GM21423 (cell line): ENCODE data around the gene ZFP90.

Source experiments
- ATAC-seq: cut with Tn5 transposase; IDR thresholded peaks from one replicate; pipeline ENCODE4 v1.9.1; 2021; ENCODE audit warnings: mild to moderate bottlenecking, moderate library complexity; ENCODE audit not compliant: unreplicated experiment

Gene ZFP90

DNA sequence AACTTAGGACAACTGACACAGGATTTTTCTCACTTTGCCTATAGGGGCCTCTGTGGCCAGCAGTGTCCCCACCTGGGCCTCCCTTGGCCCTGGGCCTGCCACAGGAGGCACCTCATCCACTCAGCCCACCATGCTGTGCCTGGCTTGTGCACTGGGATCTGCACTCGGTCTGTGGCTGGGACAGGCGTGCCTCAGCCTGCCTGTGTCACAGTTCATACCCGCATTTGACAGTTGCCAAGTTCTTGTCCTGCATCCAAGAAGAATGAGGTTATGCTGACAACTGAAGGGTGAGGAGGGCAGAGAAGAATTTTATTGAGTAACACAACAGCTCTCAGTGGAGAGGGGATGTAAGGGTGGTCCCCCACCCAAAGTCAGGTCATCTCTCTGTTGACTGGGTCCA lies 36.0 kb downstream of the ZFP90 start:
- ATAC-seq: no peak

- no peak for ATAC-seq
These were observed 38.3 kb downstream of the ZFP90 start for GRCh38 chr16:68577352-68577853.

DNA sequence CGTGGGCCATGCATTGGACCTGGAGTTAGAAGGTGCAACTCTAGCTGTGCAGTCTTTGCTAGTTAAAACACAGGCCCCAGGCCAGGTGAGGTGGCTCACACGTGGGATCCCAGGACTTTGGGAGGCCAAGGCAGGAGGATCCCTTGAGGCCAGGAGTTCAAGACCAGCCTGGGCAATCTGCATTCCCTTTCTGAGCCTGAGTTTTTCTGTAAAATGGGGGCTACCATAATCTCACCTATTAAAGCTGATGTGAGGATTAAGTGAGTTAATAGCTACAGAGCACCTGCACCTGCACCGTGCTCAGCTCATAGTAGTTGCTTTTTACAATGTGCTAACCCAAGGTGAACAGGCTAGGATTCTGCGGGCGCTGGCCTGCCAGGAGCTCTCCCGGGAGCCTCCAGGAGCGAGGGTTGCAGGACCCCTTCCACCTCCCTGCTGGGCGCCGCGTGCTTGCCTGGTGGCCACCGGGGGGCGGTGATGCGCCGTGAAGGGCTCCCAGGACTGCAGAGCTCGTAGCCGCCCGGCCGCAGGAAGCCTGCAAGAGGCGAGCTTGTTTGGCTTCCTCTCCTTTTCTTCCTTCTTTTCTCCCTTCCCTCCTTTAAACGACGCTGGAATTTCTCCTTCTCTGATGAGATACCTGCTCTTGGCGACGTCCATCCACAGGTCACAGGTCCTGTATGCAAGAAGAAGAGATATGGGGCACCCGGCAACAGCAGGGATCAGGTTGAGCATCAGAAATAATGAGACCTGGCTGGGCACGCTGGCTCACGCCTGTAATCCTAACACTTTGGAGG lies 51.3 kb downstream of the ZFP90 start:
- ATAC-seq: no peak

- ATAC-seq: no peak
These were observed 53.6 kb downstream of the ZFP90 start for GRCh38 chr16:68592466-68593337.

GRCh38 chr16:68596266-68596665 lies 57.2 kb downstream of the ZFP90 start:
- ATAC-seq: no peak

DNA sequence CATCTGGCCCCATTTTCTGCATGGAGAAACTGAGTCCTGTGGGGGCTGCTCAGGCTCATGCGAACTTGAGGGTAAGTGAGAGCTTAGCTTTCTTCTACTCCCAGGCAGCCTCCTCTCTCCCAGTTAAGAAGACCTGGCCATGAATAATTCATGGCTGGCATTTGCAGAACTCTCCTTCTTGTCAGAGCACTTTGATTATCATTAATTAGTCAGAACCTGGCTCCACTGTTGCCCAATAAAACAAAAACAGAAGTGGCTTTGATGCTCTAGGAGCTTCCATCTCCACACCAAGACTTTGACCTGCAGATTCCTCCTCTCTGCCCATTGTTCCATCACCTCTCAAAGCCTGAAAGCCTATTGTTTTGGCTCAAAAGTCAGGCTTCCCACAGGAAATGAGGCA lies 60.5 kb downstream of the ZFP90 start:
- ATAC-seq: no peak

DNA sequence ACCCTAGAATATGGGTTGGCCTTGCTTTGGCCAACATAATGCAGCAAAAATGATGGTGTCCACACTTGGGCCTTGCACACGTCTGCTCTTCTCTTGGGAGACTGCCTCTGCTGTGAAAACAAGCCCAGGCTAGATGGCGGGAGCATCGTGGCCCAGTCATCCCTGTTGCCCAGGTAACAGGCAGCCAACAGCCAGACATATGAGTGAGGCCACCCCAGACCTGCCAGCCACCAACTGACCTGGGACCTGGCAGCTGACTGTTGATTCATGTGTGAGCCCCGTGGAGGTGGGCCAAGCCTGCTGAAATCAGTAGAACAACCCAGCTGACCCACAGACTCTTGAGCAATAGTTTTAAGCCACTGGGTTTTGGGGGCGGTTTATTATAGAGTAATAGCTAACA lies 66.7 kb downstream of the ZFP90 start:
- ATAC-seq: no peak

DNA sequence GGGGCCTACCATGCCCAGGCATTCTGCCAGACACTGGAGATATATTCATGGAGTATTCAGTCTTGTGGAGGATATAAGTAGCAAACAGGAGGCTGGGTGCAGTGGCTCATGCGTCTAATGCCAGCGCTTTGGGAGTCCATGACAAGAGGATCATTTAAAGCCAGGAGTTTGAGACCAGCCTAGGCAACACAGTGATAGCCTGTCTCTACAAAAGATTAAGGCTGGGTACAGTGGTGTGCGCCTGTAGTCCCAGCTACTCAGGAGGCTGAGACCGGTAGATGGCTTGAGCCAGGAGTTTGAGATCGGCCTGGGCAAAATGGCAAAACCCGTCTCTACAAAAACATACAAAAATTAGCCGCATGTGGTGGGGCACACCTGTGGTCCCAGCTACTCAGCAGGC lies 68.4 kb downstream of the ZFP90 start:
- no peak for ATAC-seq

DNA sequence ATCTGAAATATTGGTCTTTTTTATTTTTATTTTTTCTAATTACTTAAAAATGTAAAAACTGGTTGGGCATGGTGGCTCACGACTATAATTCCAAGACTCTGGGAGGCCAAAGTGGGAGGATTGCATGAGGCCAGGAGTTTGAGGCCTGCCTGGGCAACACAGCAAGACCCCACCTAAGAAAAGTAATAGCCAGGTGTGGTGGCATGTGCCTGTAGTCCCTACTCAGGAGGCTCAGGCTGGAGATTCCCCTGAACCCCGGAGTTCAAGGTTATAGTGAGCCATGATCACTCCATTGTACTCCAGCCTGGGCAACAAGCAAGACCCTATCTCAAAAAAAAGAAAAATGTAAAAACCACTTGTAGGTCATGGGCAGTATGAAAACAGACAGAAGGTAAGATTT lies 69.2 kb downstream of the ZFP90 start:
- ATAC-seq: no peak

- ATAC-seq: no peak
These were observed 73.9 kb downstream of the ZFP90 start for GRCh38 chr16:68612996-68613395.

DNA sequence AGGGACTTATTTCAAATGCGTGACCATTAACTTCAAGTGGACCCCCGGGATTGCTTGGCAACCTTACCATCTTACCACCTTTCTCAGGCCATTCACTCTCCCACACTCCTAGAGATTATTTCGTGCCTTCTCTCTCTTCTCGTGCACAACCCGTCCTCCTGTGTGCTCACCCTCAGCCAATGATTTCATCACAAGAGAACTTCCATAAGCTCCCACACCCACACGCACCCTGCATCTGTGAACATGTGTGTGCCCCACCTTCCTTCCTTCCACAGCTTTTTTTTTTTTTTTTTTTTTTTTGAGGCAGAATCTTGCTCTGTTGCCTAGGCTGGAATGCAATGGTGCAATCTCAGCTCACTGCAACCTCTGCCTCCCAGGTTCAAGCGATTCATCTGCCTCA lies 78.6 kb downstream of the ZFP90 start:
- ATAC-seq: no peak
